SU-DHL-6 (cell line): Measurements from ENCODE around the gene RGS17.

ENCODE experiments used
- EZH2phosphoT487 ChIP-seq: fragments of 200-600 bp; sonication (generic), shearing (Covaris generic); conservative IDR thresholded peaks from 2 replicates; pipeline ENCODE4 v1.6.1; 2018; ENCODE audit warnings: mild to moderate bottlenecking, antibody characterized with exemption, low read length, moderate library complexity, mixed read lengths
- TF ChIP-seq, protein P1 (sequence below): fragments of 200-600 bp; sonication (generic); IDR thresholded peaks from one replicate; pipeline ENCODE4 v1.5.1; 2017; ENCODE audit warnings: antibody characterized with exemption, mild to moderate bottlenecking, low read length, moderate library complexity; ENCODE audit not compliant: insufficient read depth, poor library complexity, severe bottlenecking

DNA sequence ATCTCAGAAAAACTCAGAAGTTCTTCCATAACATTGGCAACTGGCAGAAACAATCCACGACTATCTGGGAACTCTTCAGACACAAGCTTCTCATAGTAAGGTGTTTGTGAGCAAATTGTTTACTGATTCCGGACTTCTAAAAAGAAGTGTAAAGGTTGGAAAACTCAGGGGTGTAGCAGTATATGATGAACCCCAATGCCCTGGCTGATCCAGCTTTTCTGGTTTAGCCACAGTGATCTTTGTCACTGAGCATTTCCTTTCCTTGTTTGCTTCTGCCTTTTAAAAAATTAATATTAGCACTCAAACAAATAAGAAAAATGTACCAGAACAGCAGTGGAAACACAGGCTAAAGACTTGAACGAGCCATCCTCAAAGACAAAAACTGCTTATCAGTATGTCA is 4.9 kb downstream of the RGS17 start:
- TF ChIP-seq, protein P1, sequence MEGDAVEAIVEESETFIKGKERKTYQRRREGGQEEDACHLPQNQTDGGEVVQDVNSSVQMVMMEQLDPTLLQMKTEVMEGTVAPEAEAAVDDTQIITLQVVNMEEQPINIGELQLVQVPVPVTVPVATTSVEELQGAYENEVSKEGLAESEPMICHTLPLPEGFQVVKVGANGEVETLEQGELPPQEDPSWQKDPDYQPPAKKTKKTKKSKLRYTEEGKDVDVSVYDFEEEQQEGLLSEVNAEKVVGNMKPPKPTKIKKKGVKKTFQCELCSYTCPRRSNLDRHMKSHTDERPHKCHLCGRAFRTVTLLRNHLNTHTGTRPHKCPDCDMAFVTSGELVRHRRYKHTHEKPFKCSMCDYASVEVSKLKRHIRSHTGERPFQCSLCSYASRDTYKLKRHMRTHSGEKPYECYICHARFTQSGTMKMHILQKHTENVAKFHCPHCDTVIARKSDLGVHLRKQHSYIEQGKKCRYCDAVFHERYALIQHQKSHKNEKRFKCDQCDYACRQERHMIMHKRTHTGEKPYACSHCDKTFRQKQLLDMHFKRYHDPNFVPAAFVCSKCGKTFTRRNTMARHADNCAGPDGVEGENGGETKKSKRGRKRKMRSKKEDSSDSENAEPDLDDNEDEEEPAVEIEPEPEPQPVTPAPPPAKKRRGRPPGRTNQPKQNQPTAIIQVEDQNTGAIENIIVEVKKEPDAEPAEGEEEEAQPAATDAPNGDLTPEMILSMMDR, result no peak
- TF ChIP-seq EZH2phosphoT487, result no peak
